Transverse colon (tissue), 4 donors: ENCODE data around the gene GALNT9. TPM values are rescaled to one million over a fixed set of nuclear protein-coding genes. Genes with fewer than 3 reads are reported as not detected.
"Not testable (repeated sequence)": the region's sequence is repeated elsewhere in the genome, so short reads cannot be mapped to it uniquely, and the experiment has no call there.

Experiments
- DNase-seq: peaks from one replicate; pipeline ENCODE4 v3.0.0-alpha.2; 2019
- H3K27ac ChIP-seq, 4 donors: fragments of 200-600 bp; sonication (generic); 2 replicates each; pipeline ENCODE4 v1.5.1; 2016 to 2018; ENCODE audit warnings: inconsistent platforms in 4 of 4
- H3K27me3 ChIP-seq: fragments of 200-600 bp; sonication (generic); 2 replicates; pipeline ENCODE4 v1.5.1; 2017; ENCODE audit warnings: inconsistent platforms
- H3K36me3 ChIP-seq, 4 donors: fragments of 200-600 bp; sonication (generic); 2 replicates each; pipeline ENCODE4 v1.5.1; 2017 to 2019; ENCODE audit warnings: inconsistent platforms in 4 of 4
- H3K4me1 ChIP-seq, 4 donors: fragments of 200-600 bp; sonication (generic); 2 replicates each; pipeline ENCODE4 v1.5.1; 2017 to 2020; ENCODE audit warnings: inconsistent platforms in 4 of 4
- H3K4me3 ChIP-seq, 4 donors: fragments of 200-600 bp; sonication (generic); 1 replicate in 1 of 4; 2 replicates in 3 of 4; pipeline versions ENCODE4 v1.5.1 to v1.6.1; 2017 to 2019; ENCODE audit warnings: inconsistent platforms in 4 of 4
- H3K9me3 ChIP-seq, 2 donors: fragments of 200-600 bp; sonication (generic); 2 replicates each; pipeline ENCODE4 v1.5.1; 2017 to 2019; ENCODE audit warnings: inconsistent platforms in 2 of 2
- EP300 ChIP-seq: sonication (generic); formaldehyde crosslinking; IDR thresholded peaks from one replicate; pipeline ENCODE4 v1.6.1; 2017; ENCODE audit warnings: antibody characterized with exemption, low read depth
- POLR2A ChIP-seq: fragments of 450-650 bp; IDR thresholded peaks from one replicate; pipeline ENCODE4 v1.6.1; 2016; ENCODE audit warnings: antibody characterized with exemption, mild to moderate bottlenecking, moderate library complexity
- POLR2AphosphoS5 ChIP-seq, 3 donors: sonication (generic); formaldehyde crosslinking; IDR thresholded peaks; one replicate each; pipeline ENCODE4 v1.6.1; 2016; ENCODE audit warnings: antibody characterized with exemption in 3 of 3
- WGBS, 2 donors: methylation state at CpG; one replicate each; pipeline ENCODE4 v1.1.5; 2018; ENCODE audit warnings: low coverage in 1 of 2; 5-methylcytosine and 5-hydroxymethylcytosine counted together
- in situ Hi-C, 4 donors: fragments of 200-750 bp; cut with MboI; loops; one replicate each; pipeline versions ENCODE4 v1.15.0 to v1.15.1; 2017; ENCODE audit warnings: low sequenced_read_pairs in 3 of 4, low pct_ligation_motif_present in 1 of 4, low pct_unique_long_range_greater_than_20kb in 1 of 4
- intact Hi-C: fragments of 100-400 bp; cut with DNase I; formaldehyde crosslinking; loops from one replicate; pipeline ENCODE4 v1.15.1; 2023; ENCODE audit warnings: low total_unique reads
- total RNA-seq, 4 donors: library from RNA; depleted of rRNA; stranded (reverse); fragments of >200 nt; gene quantifications; one replicate each; pipeline ENCODE4 v1.1.0, GENCODE V29; 2016
- TF ChIP-seq, protein P1 (sequence below), 5 experiments: fragments of 200-600 bp in 3 of 5; fragments of 450-650 bp in 2 of 5; sonication (generic) in 3 of 5; IDR thresholded peaks; 1 replicate in 2 of 5; 2 replicates in 3 of 5; pipeline ENCODE4 v1.5.1; 2016 to 2017; ENCODE audit warnings: antibody characterized with exemption in 5 of 5, inconsistent platforms in 3 of 5, mild to moderate bottlenecking in 2 of 5, moderate library complexity in 1 of 5

The GALNT9 gene
- total RNA-seq, 4 donors from 2014 or later: 0.82 to 4.5 TPM; not detected in 2

DNA sequence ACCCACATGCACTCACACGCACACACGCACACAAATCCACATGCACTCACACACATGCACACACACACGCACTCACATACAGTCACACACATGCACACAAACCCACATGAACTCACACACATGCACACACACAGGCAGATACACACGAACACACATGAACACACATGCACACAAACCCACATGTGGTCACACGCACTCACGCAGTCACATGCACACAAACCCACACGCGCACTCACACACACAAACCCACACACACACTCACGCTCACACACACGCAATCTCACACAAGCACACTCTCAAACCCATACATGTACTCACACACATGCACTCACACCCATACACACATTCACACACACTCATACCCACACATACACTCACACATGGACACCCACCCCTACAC lies 61.5 kb downstream of the GALNT9 start:
- no peak overlapping the region for H3K27ac ChIP-seq
- H3K9me3 ChIP-seq: no peaks in the 10 kb centered on the region
- H3K4me3 ChIP-seq: no peak overlapping the region
- no peaks in the 10 kb centered on the region for H3K36me3 ChIP-seq
- no peak for TF ChIP-seq POLR2AphosphoS5 (IDR thresholded peaks at IDR 0.05)
- no peak for TF ChIP-seq EP300
- no peak for TF ChIP-seq POLR2A
- in situ Hi-C loops: no loop called here
- 92 to 94% methylated on average over 2 to 10 of the region's 10 CpGs for WGBS, 2 donors
- H3K4me1 ChIP-seq: no peaks in the 10 kb centered on the region
- intact Hi-C loops: no loop called here
- H3K27me3 ChIP-seq: no peaks in the 10 kb centered on the region
- DNase-seq: no peak

DNA sequence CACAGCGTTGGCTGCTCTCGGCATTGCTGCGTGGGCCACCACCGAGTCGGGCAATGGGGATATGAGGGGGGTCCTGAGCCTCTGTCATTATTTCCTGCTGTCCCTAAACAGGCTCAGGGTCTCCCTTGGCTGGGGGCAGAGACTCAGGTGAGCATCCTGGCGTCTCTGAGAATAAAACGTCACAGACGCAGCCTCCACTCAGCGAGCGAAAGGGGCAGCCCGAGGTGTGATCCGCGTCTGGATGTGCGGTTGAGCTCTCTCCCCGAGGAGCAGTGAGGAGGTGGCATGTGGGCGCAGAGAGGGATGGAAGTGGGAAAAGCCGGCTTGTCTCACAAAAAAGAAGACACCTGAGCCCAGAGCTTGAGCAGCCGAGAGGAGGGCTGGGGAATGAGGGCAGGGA lies 62.6 kb downstream of the GALNT9 start:
- Histone ChIP-seq H3K4me3 (no peak overlapping the region), H3K9me3 (no peaks in the 10 kb centered on the region), H3K27ac (no peak overlapping the region), H3K27me3 (no peaks in the 10 kb centered on the region), H3K36me3 (no peaks in the 10 kb centered on the region), H3K4me1 (no peaks in the 10 kb centered on the region)
- WGBS, 2 donors: 80 to 89% methylated on average over 1 to 18 of the region's 18 CpGs
- in situ Hi-C loops: no loop called here
- intact Hi-C loops: no loop called here
- no peak for DNase-seq
- no peak for TF ChIP-seq EP300
- TF ChIP-seq POLR2AphosphoS5 (IDR thresholded peaks at IDR 0.05): no peak
- TF ChIP-seq, protein P1, sequence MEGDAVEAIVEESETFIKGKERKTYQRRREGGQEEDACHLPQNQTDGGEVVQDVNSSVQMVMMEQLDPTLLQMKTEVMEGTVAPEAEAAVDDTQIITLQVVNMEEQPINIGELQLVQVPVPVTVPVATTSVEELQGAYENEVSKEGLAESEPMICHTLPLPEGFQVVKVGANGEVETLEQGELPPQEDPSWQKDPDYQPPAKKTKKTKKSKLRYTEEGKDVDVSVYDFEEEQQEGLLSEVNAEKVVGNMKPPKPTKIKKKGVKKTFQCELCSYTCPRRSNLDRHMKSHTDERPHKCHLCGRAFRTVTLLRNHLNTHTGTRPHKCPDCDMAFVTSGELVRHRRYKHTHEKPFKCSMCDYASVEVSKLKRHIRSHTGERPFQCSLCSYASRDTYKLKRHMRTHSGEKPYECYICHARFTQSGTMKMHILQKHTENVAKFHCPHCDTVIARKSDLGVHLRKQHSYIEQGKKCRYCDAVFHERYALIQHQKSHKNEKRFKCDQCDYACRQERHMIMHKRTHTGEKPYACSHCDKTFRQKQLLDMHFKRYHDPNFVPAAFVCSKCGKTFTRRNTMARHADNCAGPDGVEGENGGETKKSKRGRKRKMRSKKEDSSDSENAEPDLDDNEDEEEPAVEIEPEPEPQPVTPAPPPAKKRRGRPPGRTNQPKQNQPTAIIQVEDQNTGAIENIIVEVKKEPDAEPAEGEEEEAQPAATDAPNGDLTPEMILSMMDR (IDR thresholded peaks at IDR 0.05): no peak
- no peak for TF ChIP-seq POLR2A

DNA sequence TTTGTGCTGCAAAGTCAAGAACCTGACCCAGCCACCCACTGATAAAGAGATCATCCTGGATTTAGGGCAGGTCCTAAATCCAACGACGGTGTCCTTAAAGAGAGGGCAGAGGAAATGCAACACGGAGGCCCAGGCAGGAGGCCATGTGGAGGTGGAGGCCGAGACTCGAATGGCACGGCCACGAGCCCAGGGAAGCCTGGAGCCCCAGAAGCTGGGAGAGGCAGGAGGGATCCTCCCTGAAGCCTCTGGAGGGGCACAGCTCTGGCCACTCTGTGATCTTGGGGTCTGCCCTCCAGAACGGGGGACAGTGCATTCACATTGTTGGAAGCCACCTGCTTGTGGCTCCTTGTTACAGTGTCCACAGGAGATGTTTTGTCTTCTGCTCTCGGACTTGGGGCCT lies 63.0 kb downstream of the GALNT9 start:
- 90% methylated on average over 9 of the region's 9 CpGs; no CpG with 5 or more reads in 1 of the 2 donors for WGBS, 2 donors
- intact Hi-C loops: no loop called here
- no peaks in the 10 kb centered on the region for H3K9me3 ChIP-seq

DNA sequence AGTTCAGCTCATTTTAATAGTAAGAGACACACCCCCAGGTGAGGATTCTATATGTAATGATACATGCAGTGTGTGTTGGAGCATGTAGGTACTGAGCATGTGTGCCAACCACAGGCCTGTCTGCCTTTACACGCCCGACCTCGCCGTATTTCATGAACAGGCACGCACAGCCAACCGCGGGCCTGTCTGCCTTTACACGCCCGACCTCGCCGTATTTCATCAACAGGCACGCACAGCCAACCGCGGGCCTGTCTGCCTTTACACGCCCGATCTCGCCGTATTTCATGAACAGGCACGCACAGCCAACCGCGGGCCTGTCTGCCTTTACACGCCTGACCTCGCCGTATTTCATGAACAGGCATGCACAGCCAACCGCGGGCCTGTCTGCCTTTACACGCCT lies 63.6 kb downstream of the GALNT9 start:
- in situ Hi-C loops, H3K4me1 ChIP-seq, H3K27me3 ChIP-seq, H3K36me3 ChIP-seq, H3K27ac ChIP-seq, H3K9me3 ChIP-seq, DNase-seq, intact Hi-C loops, H3K4me3 ChIP-seq: not testable (repeated sequence)
- 88 to 95% methylated on average over 8 to 27 of the region's 27 CpGs for WGBS, 2 donors

More for the DNA sequence above, 63.0 kb downstream of the GALNT9 start:
- Histone ChIP-seq H3K4me3 (no peak overlapping the region), H3K4me1 (no peaks in the 10 kb centered on the region), H3K27me3 (no peaks in the 10 kb centered on the region), H3K27ac (no peak overlapping the region), H3K36me3 (no peaks in the 10 kb centered on the region)
- DNase-seq: no peak
- TF ChIP-seq POLR2A (no peak), EP300 (no peak), POLR2AphosphoS5 (IDR thresholded peaks at IDR 0.05) (no peak)
- TF ChIP-seq, protein P1 (IDR thresholded peaks at IDR 0.05): no peak
- in situ Hi-C loops: no loop called here

DNA sequence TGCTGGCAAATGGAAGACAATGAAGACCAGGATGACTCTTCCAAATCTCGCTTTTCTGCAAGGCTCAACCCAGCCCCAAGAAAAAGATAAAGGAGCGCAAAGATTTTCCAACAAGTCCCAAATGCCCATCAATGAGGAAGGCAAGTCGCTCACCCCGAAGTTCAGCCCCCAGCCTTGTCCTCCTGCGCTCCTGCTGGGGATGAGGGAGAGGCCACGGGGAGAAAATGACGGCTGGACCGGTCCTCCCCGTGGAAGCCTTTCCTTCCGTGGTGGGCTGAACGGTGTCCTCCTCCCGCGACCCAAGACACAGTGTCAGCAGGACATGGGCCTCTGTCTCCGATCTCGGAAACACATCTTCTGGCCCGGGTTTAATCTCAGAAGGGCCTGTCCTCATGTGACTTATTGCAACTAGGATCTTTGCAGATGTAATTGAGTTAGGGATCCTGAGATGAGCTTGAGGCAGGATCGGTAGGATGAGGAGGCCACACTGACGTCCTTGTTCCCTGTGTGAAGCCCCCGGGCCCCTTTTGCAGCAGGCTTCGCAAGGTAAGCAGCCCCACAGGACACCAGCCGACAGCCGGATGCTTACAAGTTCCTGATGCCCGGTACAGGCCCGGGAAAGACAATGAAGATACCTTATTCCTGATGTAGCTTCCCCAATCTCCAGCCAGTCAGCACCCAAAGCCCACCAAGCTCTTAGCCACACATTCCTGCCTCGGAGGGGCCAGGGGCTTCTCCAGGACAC lies 64.2 kb downstream of the GALNT9 start:
- Histone ChIP-seq H3K4me1 (no peaks in the 10 kb centered on the region), H3K9me3 (no peaks in the 10 kb centered on the region), H3K36me3 (no peaks in the 10 kb centered on the region), H3K4me3 (no peak overlapping the region), H3K27ac (no peak overlapping the region), H3K27me3 (no peaks in the 10 kb centered on the region)
- intact Hi-C loops: no loop called here
- TF ChIP-seq, protein P1 (IDR thresholded peaks at IDR 0.05): no peak
- TF ChIP-seq POLR2AphosphoS5 (IDR thresholded peaks at IDR 0.05) (no peak), EP300 (no peak), POLR2A (no peak)
- WGBS, 2 donors: 86 to 90% methylated on average over 7 to 24 of the region's 25 CpGs
- DNase-seq: no peak
- in situ Hi-C loops: no loop called here
